GM21723 (cell line): ENCODE data around the gene P2RX1.

Source experiments
- ATAC-seq: cut with Tn5 transposase; IDR thresholded peaks from one replicate; pipeline ENCODE4 v1.9.1; 2021; ENCODE audit warnings: mild to moderate bottlenecking, moderate library complexity; ENCODE audit not compliant: unreplicated experiment

The P2RX1 gene

GRCh38 chr17:3915995-3916696 is at the start of gene P2RX1:
Gene P2RX1 (minus strand): TSS chr17:3916465. CDS start chr17:3916225, 240 bp downstream.
- ATAC-seq = no peak

- ATAC-seq = peak; percentile 47
Observed at GRCh38 chr17:3965118-3965800, 49.0 kb upstream of the P2RX1 start.

- ATAC-seq = peak; percentile 47
Observed at GRCh38 chr17:3964203-3965117, 48.2 kb upstream of the P2RX1 start, which contains the start of gene ATP2A3. Gene ATP2A3 (minus strand): TSS chr17:3964437. CDS start chr17:3964291, 146 bp downstream.

GRCh38 chr17:3963237-3964201 is 47.3 kb upstream of the P2RX1 start:
- peak; percentile 16 for ATAC-seq

GRCh38 chr17:3962965-3963236 is 46.6 kb upstream of the P2RX1 start:
- ATAC-seq = no peak

- no peak for ATAC-seq
Observed at GRCh38 chr17:3962217-3962964, 46.1 kb upstream of the P2RX1 start.

GRCh38 chr17:3961564-3962047 is 45.3 kb upstream of the P2RX1 start:
- ATAC-seq = no peak

GRCh38 chr17:3960764-3961163 is 44.5 kb upstream of the P2RX1 start:
- no peak for ATAC-seq

GRCh38 chr17:3959921-3960601 is 43.8 kb upstream of the P2RX1 start:
- no peak for ATAC-seq

GRCh38 chr17:3959295-3959899 is 43.1 kb upstream of the P2RX1 start:
- no peak for ATAC-seq

GRCh38 chr17:3957735-3958599 is 41.7 kb upstream of the P2RX1 start:
- no peak for ATAC-seq

GRCh38 chr17:3956983-3957382 is 40.7 kb upstream of the P2RX1 start:
- no peak for ATAC-seq

GRCh38 chr17:3956327-3956957 is 40.2 kb upstream of the P2RX1 start:
- ATAC-seq = no peak

- no peak for ATAC-seq
Observed at GRCh38 chr17:3955673-3955988, 39.4 kb upstream of the P2RX1 start.

GRCh38 chr17:3954976-3955672 is 38.9 kb upstream of the P2RX1 start:
- no peak for ATAC-seq

- ATAC-seq = no peak
Observed at GRCh38 chr17:3954086-3954485, 37.8 kb upstream of the P2RX1 start.

- ATAC-seq = no peak
Observed at GRCh38 chr17:3953542-3953941, 37.3 kb upstream of the P2RX1 start.
